GM19099 (cell line): ENCODE data around the gene LARP4.

Experiments used
- POLR2A ChIP-seq: IDR thresholded peaks from 3 replicates; pipeline ENCODE4 v1.6.1; 2011; ENCODE audit warnings: low read depth; ENCODE audit not compliant: insufficient read length; ENCODE audit errors: extremely low read depth

LARP4 gene

DNA sequence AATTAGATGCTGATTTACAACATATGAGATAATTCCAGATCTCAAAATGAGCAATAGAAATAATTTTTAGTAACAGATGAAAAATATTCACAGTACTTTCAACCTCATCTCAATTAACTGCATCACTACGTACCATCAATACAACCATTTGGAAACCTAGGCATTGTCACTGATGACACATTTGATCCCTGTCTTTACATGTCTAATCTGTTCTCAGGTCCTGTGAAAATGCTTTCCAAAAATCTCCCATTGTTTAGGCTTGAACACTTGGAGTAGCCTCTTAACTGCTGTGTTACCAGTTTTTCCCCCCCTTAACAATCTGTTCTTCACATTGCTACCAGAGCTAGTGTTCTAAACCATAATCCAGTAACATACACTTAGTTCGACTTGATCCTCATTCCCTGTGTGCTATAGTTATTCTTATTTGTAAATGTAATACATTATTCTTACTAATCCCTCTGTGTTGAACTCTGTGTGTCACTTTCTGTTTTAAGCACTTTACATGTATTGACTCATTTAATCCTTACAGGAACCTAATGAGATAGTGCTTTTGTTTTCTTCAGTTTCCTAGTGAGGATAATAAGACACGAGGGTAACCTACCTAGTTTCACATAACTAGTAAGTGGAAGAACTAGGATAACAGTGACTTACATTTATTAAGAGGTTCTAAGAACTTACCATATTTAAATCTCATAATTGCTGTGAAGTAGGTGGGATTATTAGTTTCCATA lies 41.7 kb downstream of the LARP4 start:
- no peak for TF ChIP-seq POLR2A

DNA sequence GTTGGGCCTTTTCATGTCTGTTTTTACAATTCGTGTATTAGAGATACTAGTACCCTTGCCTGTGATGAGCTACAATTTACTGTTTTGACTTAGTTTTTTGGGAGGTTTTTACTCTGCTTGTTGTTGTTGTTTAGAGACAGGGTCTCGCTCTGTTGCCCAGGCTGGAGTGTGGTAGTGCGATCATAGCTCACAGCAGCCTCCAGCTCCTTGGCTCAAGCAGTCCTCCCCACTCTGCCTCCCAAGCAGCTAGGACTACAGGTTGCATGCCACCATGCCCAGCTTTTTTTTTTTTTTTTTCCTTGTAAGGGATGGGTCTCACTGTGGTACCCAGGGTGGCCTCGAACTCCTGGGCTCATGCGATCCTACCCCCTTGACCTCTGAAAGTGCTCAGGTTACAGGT lies 52.1 kb downstream of the LARP4 start:
- TF ChIP-seq POLR2A, result no peak

DNA sequence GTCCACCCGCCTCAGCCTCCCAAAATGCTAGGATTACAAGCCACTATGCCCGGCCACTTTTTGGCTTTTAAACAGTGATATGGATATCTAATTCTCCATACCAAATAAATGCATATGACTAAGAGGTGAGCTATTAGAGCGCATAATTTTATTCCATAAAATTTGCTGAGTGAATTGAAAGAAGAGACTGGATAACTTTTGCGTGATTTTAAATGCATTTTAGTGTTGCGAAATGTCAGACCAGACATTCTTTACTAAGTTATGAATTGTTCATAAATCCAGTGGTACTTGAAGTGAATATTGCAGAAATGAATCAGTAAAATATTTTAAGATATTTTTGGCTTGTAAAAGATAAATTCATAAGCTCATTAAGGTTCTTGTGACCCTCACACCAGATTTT lies 53.2 kb downstream of the LARP4 start:
- no peak for TF ChIP-seq POLR2A

GRCh38 chr12:50458606-50459005 lies 57.9 kb downstream of the LARP4 start:
- no peak for TF ChIP-seq POLR2A

- TF ChIP-seq POLR2A, result no peak
Measured at GRCh38 chr12:50467439-50467838, 66.8 kb downstream of the LARP4 start.

DNA sequence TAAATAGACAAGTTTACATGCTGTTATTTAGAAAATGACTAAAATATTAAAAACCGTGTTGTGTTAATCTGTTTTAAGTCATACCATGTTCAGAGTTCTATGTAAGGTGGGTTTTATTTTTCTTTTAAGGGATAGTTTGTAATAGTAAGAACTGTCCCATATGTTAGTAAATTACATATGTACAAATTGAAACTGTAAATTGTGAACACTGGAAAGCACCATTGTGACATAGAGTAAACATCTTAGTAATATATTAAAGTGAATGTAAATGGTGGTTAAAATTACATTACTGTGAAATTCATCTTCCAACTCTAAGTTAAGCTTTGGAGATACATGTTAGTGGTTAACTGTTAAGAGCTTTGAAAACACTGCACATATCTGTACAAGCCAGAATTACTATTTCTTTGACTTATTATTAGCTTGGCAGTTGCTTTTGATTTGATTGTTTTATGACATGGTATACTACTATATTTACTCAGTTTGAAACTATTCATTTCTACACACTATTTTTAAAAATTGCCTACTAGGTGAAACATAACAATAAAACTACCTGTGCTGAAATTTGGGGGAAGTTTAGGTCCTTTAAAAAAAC lies 76.7 kb downstream of the LARP4 start:
- TF ChIP-seq POLR2A, result no peak

DNA sequence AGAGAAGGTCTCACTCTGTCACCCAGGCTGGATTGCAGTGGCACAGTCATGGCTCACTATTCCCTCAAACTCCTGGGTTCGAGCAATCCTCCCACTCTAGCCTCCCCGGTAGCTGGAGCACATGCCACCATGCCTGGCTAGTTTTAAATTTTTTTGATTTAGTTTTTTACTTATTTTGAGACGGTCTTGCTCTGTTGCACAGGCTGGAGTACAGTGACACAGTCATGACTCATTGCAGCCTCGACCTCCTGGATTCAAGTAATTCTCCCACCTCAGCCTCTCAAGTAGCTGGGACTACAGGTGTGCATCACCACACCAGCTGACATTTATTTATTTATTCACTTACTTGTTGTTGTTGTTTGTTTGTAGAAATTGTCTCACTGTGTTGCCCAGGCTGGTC lies 81.9 kb downstream of the LARP4 start:
- no peak for TF ChIP-seq POLR2A

DNA sequence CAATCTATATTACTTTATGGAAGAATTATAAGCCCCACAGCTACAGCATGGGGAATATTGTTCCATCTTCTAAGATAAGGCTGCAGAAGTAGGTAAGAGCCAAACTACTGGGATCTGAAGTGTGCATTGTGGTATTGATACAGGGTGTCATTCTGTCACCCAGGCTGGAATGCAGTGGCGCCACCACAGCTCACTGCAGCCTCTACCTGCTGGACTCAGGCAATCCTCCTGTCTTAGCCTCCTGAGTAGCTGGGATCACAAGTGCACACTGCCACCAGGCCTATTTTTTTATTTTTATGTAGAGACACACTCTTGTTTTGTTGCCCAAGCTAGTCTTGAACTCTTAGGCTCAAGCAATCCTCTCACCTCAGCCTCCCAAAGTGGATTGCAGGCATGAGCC lies 82.8 kb downstream of the LARP4 start:
- TF ChIP-seq POLR2A, result no peak

GRCh38 chr12:50488801-50489200 lies 88.1 kb downstream of the LARP4 start:
- no peak for TF ChIP-seq POLR2A

- TF ChIP-seq POLR2A, result peak; percentile 72
Measured at GRCh38 chr12:50504798-50505674, 104.4 kb downstream of the LARP4 start, which contains the start of gene DIP2B. DIP2B (plus strand) TSS chr12:50504985; CDS start chr12:50505141, 156 bp downstream.

- TF ChIP-seq POLR2A, result no peak
Measured at GRCh38 chr12:50505675-50506530, 105.2 kb downstream of the LARP4 start.

- no peak for TF ChIP-seq POLR2A
Measured at GRCh38 chr12:50506753-50507473, 106.2 kb downstream of the LARP4 start.

DNA sequence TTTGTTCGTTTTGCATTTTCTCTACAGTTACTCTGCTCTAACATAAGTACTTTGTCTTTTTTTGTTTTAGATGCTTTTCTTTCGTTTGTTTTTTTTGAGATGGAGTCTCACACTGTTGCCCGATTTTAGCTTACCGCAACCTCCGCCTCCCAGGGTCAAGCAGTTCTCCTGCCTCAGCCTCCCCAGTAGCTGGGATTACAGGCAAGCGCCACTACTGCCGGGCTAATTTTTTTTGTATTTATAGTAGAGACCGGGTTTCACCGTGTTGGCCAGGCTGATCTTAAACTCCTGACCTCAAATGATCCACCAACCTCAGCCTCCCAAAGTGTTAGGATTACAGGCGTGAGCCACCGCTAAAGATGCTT lies 106.8 kb downstream of the LARP4 start:
- TF ChIP-seq POLR2A, result no peak

GRCh38 chr12:50507930-50508329 lies 107.2 kb downstream of the LARP4 start:
- TF ChIP-seq POLR2A, result no peak
